ENCODE data around the gene LDHD.
"Not testable (repeated sequence)": the region's sequence is repeated elsewhere in the genome, so short reads cannot be mapped to it uniquely, and the experiment has no call there.

The LDHD gene

DNA sequence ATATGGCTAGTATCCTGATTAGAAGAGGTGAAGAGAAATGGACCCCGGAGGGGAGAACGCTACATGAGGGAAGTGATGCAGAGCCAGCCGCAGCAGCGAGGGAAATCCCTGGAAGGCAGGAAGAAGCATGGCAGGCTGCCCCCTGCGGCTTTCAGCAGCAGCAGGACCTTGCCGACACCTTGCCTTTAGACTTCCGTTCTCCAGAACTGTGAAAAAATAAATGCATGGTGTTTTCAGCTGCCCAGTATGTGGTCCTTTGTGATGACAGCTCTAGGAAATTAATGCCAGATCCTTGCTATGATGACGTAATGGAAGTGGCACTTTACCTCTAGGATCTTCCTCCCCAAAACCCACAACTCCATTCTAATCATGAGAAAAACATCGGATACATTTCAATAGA, 22.1 kb upstream of the LDHD start:
- Histone ChIP-seq H3K27ac (ENCODE audit: low read length) (no peak overlapping the region), H2AFZ (ENCODE audit: low read depth, low read length) (no peak overlapping the region), H3K4me1 (ENCODE audit: low read length) (peaks cover 11% of the 10 kb centered on the region), H3K27me3 (ENCODE audit: low read depth, low read length) (no peaks in the 10 kb centered on the region), H3K4me3 (ENCODE audit: low read length) (no peak overlapping the region), H3K9ac (ENCODE audit: low read length) (no peak overlapping the region), H3K79me2 (ENCODE audit: low read length) (no peaks in the 10 kb centered on the region), H4K20me1 (ENCODE audit: insufficient read depth, low read length) (no peaks in the 10 kb centered on the region), H3K9me3 (ENCODE audit: insufficient read depth, low read length) (no peaks in the 10 kb centered on the region), H3K36me3 (replicated peaks; ENCODE audit: low read depth, low read length) (no peaks in the 10 kb centered on the region), H3K4me2 (ENCODE audit: low read length) (no peak overlapping the region)
- TF ChIP-seq EZH2phosphoT487 (IDR thresholded peaks at IDR 0.05; ENCODE audit: low read depth) = no peak
- TF ChIP-seq CTCF (IDR thresholded peaks at IDR 0.05; ENCODE audit: low read depth, low read length) = no peak

GRCh38 chr16:75138233-75138632, 21.7 kb upstream of the LDHD start:
- H3K4me2 ChIP-seq (ENCODE audit: low read length) = no peak overlapping the region
- no peaks in the 10 kb centered on the region for H3K36me3 ChIP-seq (replicated peaks; ENCODE audit: low read depth, low read length)
- H4K20me1 ChIP-seq (ENCODE audit: insufficient read depth, low read length) = no peaks in the 10 kb centered on the region
- H3K4me1 ChIP-seq (ENCODE audit: low read length) = peaks cover 11% of the 10 kb centered on the region
- no peak overlapping the region for H2AFZ ChIP-seq (ENCODE audit: low read depth, low read length)
- TF ChIP-seq EZH2phosphoT487 (IDR thresholded peaks at IDR 0.05; ENCODE audit: low read depth) (no peak), CTCF (IDR thresholded peaks at IDR 0.05; ENCODE audit: low read depth, low read length) (no peak)
- no peak overlapping the region for H3K9ac ChIP-seq (ENCODE audit: low read length)
- no peaks in the 10 kb centered on the region for H3K9me3 ChIP-seq (ENCODE audit: insufficient read depth, low read length)
- H3K79me2 ChIP-seq (ENCODE audit: low read length) = no peaks in the 10 kb centered on the region
- H3K4me3 ChIP-seq (ENCODE audit: low read length) = no peak overlapping the region
- no peak overlapping the region for H3K27ac ChIP-seq (ENCODE audit: low read length)
- no peaks in the 10 kb centered on the region for H3K27me3 ChIP-seq (ENCODE audit: low read depth, low read length)

DNA sequence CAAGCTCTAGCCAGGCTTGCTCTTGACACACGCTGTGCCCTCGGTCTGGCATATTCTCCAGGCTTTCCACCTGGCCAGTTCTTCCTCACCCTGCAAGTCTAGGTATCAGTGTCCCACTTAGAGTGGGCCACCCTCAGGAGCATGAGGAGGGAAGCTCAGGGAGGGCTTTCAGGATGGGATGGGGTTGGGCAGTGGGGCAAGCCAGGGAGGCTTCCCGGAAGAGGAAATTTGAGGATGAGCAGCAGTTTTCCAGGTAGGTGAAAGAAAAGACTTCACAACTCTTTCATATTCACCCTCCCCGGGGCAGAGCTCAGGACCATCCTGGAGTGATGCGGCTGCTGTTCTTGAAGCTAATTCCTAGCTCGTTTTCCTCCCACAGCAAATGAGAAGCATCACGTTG, 14.5 kb upstream of the LDHD start:
- no peak overlapping the region for H3K4me3 ChIP-seq (ENCODE audit: low read length)
- no peak for TF ChIP-seq CTCF (IDR thresholded peaks at IDR 0.05; ENCODE audit: low read depth, low read length)
- TF ChIP-seq EZH2phosphoT487 (IDR thresholded peaks at IDR 0.05; ENCODE audit: low read depth) = no peak

GRCh38 chr16:75130150-75130771, 13.7 kb upstream of the LDHD start:
- no peak overlapping the region for H3K9ac ChIP-seq (ENCODE audit: low read length)
- no peak overlapping the region for H3K27ac ChIP-seq (ENCODE audit: low read length)
- no peak overlapping the region for H3K4me2 ChIP-seq (ENCODE audit: low read length)
- no peak overlapping the region for H2AFZ ChIP-seq (ENCODE audit: low read depth, low read length)
- H3K36me3 ChIP-seq (replicated peaks; ENCODE audit: low read depth, low read length) = no peaks in the 10 kb centered on the region
- H3K9me3 ChIP-seq (ENCODE audit: insufficient read depth, low read length) = no peaks in the 10 kb centered on the region; the same call in 1 of the 2 replicates
- no peaks in the 10 kb centered on the region for H4K20me1 ChIP-seq (ENCODE audit: insufficient read depth, low read length)
- no peaks in the 10 kb centered on the region for H3K27me3 ChIP-seq (ENCODE audit: low read depth, low read length)
- no peaks in the 10 kb centered on the region for H3K4me1 ChIP-seq (ENCODE audit: low read length)
- no peak overlapping the region for H3K4me3 ChIP-seq (ENCODE audit: low read length)
- H3K79me2 ChIP-seq (ENCODE audit: low read length) = no peaks in the 10 kb centered on the region
- TF ChIP-seq CTCF (IDR thresholded peaks at IDR 0.05; ENCODE audit: low read depth, low read length) (no peak), EZH2phosphoT487 (IDR thresholded peaks at IDR 0.05; ENCODE audit: low read depth) (no peak)

More for the DNA sequence above, 14.5 kb upstream of the LDHD start:
- Histone ChIP-seq H3K79me2 (ENCODE audit: low read length) (no peaks in the 10 kb centered on the region), H3K9ac (ENCODE audit: low read length) (no peak overlapping the region), H3K27ac (ENCODE audit: low read length) (no peak overlapping the region), H3K36me3 (replicated peaks; ENCODE audit: low read depth, low read length) (no peaks in the 10 kb centered on the region), H2AFZ (ENCODE audit: low read depth, low read length) (no peak overlapping the region), H3K9me3 (ENCODE audit: insufficient read depth, low read length) (no peaks in the 10 kb centered on the region; the same call in 1 of the 2 replicates), H3K4me1 (ENCODE audit: low read length) (no peaks in the 10 kb centered on the region), H3K4me2 (ENCODE audit: low read length) (no peak overlapping the region), H4K20me1 (ENCODE audit: insufficient read depth, low read length) (no peaks in the 10 kb centered on the region), H3K27me3 (ENCODE audit: low read depth, low read length) (no peaks in the 10 kb centered on the region)

- H3K4me2 ChIP-seq (ENCODE audit: low read length); H3K4me1 ChIP-seq (ENCODE audit: low read length); H3K79me2 ChIP-seq (ENCODE audit: low read length); H3K4me3 ChIP-seq (ENCODE audit: low read length); H3K9ac ChIP-seq (ENCODE audit: low read length); H2AFZ ChIP-seq (ENCODE audit: low read depth, low read length); H3K36me3 ChIP-seq (replicated peaks; ENCODE audit: low read depth, low read length); H3K9me3 ChIP-seq (ENCODE audit: insufficient read depth, low read length); H3K27me3 ChIP-seq (ENCODE audit: low read depth, low read length); H3K27ac ChIP-seq (ENCODE audit: low read length); H4K20me1 ChIP-seq (ENCODE audit: insufficient read depth, low read length): not testable (repeated sequence)
Observed at GRCh38 chr16:75129421-75130149, 13.0 kb upstream of the LDHD start.
